Measurements from ENCODE around the gene DAGLA.

Gene DAGLA

DNA sequence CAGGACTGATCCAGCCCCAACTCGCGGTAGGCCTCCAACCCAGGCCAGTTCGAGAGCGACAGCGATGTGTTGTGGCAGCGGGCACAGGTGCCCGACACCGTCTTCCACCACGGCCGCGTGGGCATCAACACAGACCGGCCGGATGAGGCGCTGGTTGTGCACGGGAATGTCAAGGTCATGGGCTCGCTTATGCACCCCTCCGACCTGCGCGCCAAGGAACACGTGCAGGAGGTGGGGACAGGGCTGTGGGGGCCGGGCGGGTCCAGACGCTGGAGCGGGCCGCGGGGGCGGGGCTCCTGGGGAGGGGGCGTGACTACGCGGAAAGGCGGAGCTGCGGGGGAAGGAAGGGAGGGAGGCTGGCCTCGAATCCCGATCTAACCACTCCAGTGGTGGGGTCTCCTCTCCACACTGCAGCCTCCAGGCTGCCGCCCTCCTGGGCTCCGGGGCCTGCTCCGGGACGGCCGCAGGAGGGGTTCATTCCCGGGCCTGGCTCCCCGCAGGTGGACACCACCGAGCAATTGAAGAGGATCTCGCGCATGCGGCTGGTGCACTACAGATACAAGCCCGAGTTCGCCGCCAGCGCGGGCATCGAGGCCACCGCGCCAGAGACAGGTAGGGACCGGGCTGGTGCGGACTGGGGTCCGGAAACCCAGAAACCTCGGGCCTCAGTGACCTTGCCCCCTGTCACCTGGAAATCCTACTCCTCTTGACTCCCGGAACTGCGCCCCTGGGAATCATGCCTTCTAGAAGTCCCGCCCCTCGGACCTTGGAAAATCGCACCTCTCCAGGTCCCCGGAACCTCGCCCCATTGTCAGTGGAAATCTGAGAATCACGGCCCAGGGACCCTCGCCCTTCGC, 97.3 kb downstream of the DAGLA start:
- Histone ChIP-seq H3K79me2 (ENCODE audit: insufficient read depth, low read length) (no peaks in the 10 kb centered on the region), H3K9me3 (ENCODE audit: low read length) (no peaks in the 10 kb centered on the region), H3K27ac (ENCODE audit: low read depth, low read length, poor library complexity, severe bottlenecking) (no peak overlapping the region), H3K4me2 (ENCODE audit: low read length) (peak overlapping the region; percentile 38), H4K20me1 (ENCODE audit: insufficient read depth, low read length) (no peaks in the 10 kb centered on the region), H3K27me3 (ENCODE audit: insufficient read depth, low read length) (no peaks in the 10 kb centered on the region; the same call in 1 of the 2 replicates), H3K36me3 (ENCODE audit: insufficient read depth, low read length) (no peaks in the 10 kb centered on the region), H3K4me3 (ENCODE audit: low read depth, low read length, poor library complexity, severe bottlenecking) (peak overlapping the region; percentile 26), H3K9ac (ENCODE audit: low read length) (no peak overlapping the region), H2AFZ (ENCODE audit: low read length) (no peak overlapping the region), H3K9me2 (ENCODE audit: low read depth, low read length) (no peaks in the 10 kb centered on the region), H3K4me1 (ENCODE audit: insufficient read depth, low read length, severe bottlenecking) (peaks cover 7% of the 10 kb centered on the region), H3F3A (ENCODE audit: insufficient read depth, low read length) (no peaks in the 10 kb centered on the region)
- TF ChIP-seq EZH2 (IDR thresholded peaks at IDR 0.05; ENCODE audit: borderline replicate concordance, low read length) (no peak), CTCF (IDR thresholded peaks at IDR 0.05; ENCODE audit: low read length) (no peak)

DNA sequence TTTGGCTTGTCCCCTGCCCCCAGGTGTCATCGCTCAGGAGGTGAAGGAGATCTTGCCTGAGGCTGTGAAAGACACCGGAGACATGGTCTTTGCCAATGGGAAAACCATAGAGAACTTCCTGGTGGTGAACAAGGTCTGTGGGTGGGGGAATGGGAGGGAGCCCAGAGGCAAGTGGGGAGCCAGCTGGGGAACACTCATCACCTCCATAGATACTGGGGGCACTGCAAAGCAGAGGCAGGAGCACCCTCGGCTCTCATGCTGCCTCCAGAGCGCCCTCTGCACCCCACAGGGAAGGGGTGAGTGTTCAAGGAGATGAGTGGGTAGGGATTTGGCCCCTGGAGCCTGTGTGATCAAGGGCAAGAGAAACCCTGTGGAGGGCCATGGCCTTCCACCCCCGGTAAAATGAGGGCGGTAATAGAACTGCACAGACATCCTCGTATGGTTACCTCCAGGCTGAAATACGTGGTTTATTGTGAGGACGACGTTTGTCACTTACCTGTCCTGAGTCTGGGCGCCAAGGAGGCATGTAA, 98.2 kb downstream of the DAGLA start:
- H3K4me2 ChIP-seq (ENCODE audit: low read length), result no peak overlapping the region

GRCh38 chr11:61778920-61779650, 98.9 kb downstream of the DAGLA start:
- peaks cover 4% of the 10 kb centered on the region for H3K4me1 ChIP-seq (ENCODE audit: insufficient read depth, low read length, severe bottlenecking)
- no peak overlapping the region for H2AFZ ChIP-seq (ENCODE audit: low read length)
- no peak overlapping the region for H3K4me3 ChIP-seq (ENCODE audit: low read depth, low read length, poor library complexity, severe bottlenecking)
- no peaks in the 10 kb centered on the region for H3F3A ChIP-seq (ENCODE audit: insufficient read depth, low read length)
- H4K20me1 ChIP-seq (ENCODE audit: insufficient read depth, low read length), result no peaks in the 10 kb centered on the region
- H3K9ac ChIP-seq (ENCODE audit: low read length), result no peak overlapping the region
- H3K27me3 ChIP-seq (ENCODE audit: insufficient read depth, low read length), result no peaks in the 10 kb centered on the region; the same call in 1 of the 2 replicates
- no peaks in the 10 kb centered on the region for H3K36me3 ChIP-seq (ENCODE audit: insufficient read depth, low read length)
- no peak overlapping the region for H3K4me2 ChIP-seq (ENCODE audit: low read length)
- TF ChIP-seq CTCF (IDR thresholded peaks at IDR 0.05; ENCODE audit: low read length) (no peak), EZH2 (IDR thresholded peaks at IDR 0.05; ENCODE audit: borderline replicate concordance, low read length) (no peak)
- H3K9me2 ChIP-seq (ENCODE audit: low read depth, low read length), result no peaks in the 10 kb centered on the region
- H3K79me2 ChIP-seq (ENCODE audit: insufficient read depth, low read length), result no peaks in the 10 kb centered on the region
- no peak overlapping the region for H3K27ac ChIP-seq (ENCODE audit: low read depth, low read length, poor library complexity, severe bottlenecking)
- no peaks in the 10 kb centered on the region for H3K9me3 ChIP-seq (ENCODE audit: low read length)

More for the DNA sequence above, 98.2 kb downstream of the DAGLA start:
- H3K27me3 ChIP-seq (ENCODE audit: insufficient read depth, low read length), result no peaks in the 10 kb centered on the region; the same call in 1 of the 2 replicates
- H3K4me3 ChIP-seq (ENCODE audit: low read depth, low read length, poor library complexity, severe bottlenecking), result no peak overlapping the region
- peaks cover 4% of the 10 kb centered on the region for H3K4me1 ChIP-seq (ENCODE audit: insufficient read depth, low read length, severe bottlenecking)
- no peak overlapping the region for H3K9ac ChIP-seq (ENCODE audit: low read length)
- no peaks in the 10 kb centered on the region for H3K79me2 ChIP-seq (ENCODE audit: insufficient read depth, low read length)
- TF ChIP-seq CTCF (IDR thresholded peaks at IDR 0.05; ENCODE audit: low read length) (no peak), EZH2 (IDR thresholded peaks at IDR 0.05; ENCODE audit: borderline replicate concordance, low read length) (no peak)
- H3K36me3 ChIP-seq (ENCODE audit: insufficient read depth, low read length), result no peaks in the 10 kb centered on the region
- H3K9me2 ChIP-seq (ENCODE audit: low read depth, low read length), result no peaks in the 10 kb centered on the region
- H3K27ac ChIP-seq (ENCODE audit: low read depth, low read length, poor library complexity, severe bottlenecking), result no peak overlapping the region
- H3K9me3 ChIP-seq (ENCODE audit: low read length), result no peaks in the 10 kb centered on the region
- no peak overlapping the region for H2AFZ ChIP-seq (ENCODE audit: low read length)
- no peaks in the 10 kb centered on the region for H3F3A ChIP-seq (ENCODE audit: insufficient read depth, low read length)
- no peaks in the 10 kb centered on the region for H4K20me1 ChIP-seq (ENCODE audit: insufficient read depth, low read length)

Measured in OCI-LY1 (cell line).